Ishikawa (cell line): ENCODE results near the gene CCL5.

Experiments
- CEBPB ChIP-seq: IDR thresholded peaks from 2 replicates; pipeline ENCODE4 v1.6.1; 2012
- CREB1 ChIP-seq: IDR thresholded peaks from 2 replicates; pipeline ENCODE4 v1.6.1; 2012; ENCODE audit warnings: low read depth
- EGR1 ChIP-seq: IDR thresholded peaks from 2 replicates; pipeline ENCODE4 v1.6.1; 2012
- EP300 ChIP-seq: IDR thresholded peaks from 2 replicates; pipeline ENCODE4 v1.6.1; 2012; ENCODE audit warnings: borderline replicate concordance
- FOXM1 ChIP-seq: IDR thresholded peaks from 2 replicates; pipeline ENCODE4 v1.6.1; 2012; ENCODE audit warnings: low read depth, borderline replicate concordance
- NFIC ChIP-seq: IDR thresholded peaks from 2 replicates; pipeline ENCODE4 v1.6.1; 2012
- RAD21 ChIP-seq: IDR thresholded peaks from 2 replicates; pipeline ENCODE4 v1.6.1; 2012; ENCODE audit warnings: low read depth
- REST ChIP-seq: IDR thresholded peaks from 2 replicates; pipeline ENCODE4 v1.6.1; 2012; ENCODE audit warnings: low read depth, mild to moderate bottlenecking
- TAF1 ChIP-seq: IDR thresholded peaks from 2 replicates; pipeline ENCODE4 v1.6.1; 2012; ENCODE audit warnings: low read depth, mild to moderate bottlenecking
- TCF12 ChIP-seq: IDR thresholded peaks from 2 replicates; pipeline ENCODE4 v1.6.1; 2012; ENCODE audit warnings: low read depth
- TEAD4 ChIP-seq: IDR thresholded peaks from 2 replicates; pipeline ENCODE4 v1.6.1; 2012
- USF1 ChIP-seq: IDR thresholded peaks from 2 replicates; pipeline ENCODE4 v1.6.1; 2012
- YY1 ChIP-seq: IDR thresholded peaks from 2 replicates; pipeline ENCODE4 v1.6.1; 2012; ENCODE audit warnings: low read depth
- ZBTB7A ChIP-seq: IDR thresholded peaks from 2 replicates; pipeline ENCODE4 v1.6.1; 2012; ENCODE audit warnings: low read depth
- TF ChIP-seq, protein P1 (sequence below): IDR thresholded peaks from 2 replicates; pipeline ENCODE4 v1.6.1; 2012

Gene CCL5

GRCh38 chr17:35879773-35880654, at the start of gene CCL5:
CCL5 (minus strand) TSS chr17:35880360.
- TF ChIP-seq NFIC: no peak
- no peak for TF ChIP-seq YY1
- TF ChIP-seq TAF1: no peak
- TF ChIP-seq ZBTB7A: no peak
- no peak for TF ChIP-seq REST
- TF ChIP-seq RAD21: no peak
- no peak for TF ChIP-seq CREB1
- TF ChIP-seq TEAD4: no peak
- no peak for TF ChIP-seq FOXM1
- no peak for TF ChIP-seq USF1
- TF ChIP-seq TCF12: no peak

GRCh38 chr17:35927714-35928113, 47.6 kb upstream of the CCL5 start:
- TF ChIP-seq EP300 (no peak), NFIC (no peak), REST (no peak), CEBPB (no peak), TEAD4 (no peak), CREB1 (no peak), FOXM1 (no peak)
- TF ChIP-seq, protein P1, sequence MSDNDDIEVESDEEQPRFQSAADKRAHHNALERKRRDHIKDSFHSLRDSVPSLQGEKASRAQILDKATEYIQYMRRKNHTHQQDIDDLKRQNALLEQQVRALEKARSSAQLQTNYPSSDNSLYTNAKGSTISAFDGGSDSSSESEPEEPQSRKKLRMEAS: no peak

DNA sequence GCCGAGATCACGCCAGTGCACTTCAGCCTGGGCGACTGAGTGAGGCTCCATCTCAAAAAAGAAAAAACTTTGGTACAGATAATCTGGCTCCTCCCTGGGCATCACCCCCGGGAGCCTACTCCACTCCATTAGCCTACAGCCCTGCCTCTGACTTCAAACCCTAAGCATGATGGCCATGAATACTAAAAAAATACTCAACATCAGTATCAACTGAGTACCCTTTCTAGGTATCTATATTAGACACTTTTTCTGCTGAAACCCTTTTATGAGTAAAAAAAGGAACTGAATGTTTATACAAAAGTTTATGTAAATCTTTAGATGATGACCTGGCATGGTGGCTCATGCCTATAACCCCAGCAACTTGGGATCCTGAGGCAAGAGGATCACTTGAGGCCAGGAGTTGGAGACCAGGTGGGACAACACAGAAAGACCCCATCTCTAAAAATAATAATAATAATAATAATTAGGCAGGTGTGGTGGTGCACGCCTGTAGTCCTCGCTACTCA, 43.5 kb upstream of the CCL5 start:
- TF ChIP-seq TAF1 (no peak), CEBPB (no peak), CREB1 (no peak), RAD21 (no peak), TCF12 (no peak), ZBTB7A (no peak), FOXM1 (no peak), USF1 (no peak), EP300 (no peak), REST (no peak)
- TF ChIP-seq, protein P1: no peak

- TF ChIP-seq NFIC (no peak), ZBTB7A (no peak), REST (no peak), USF1 (no peak), TAF1 (no peak), RAD21 (no peak), CREB1 (no peak), TEAD4 (no peak), EGR1 (no peak), CEBPB (no peak), YY1 (no peak)
These were observed 40.1 kb upstream of the CCL5 start for GRCh38 chr17:35920229-35920628.
